ENCODE measurements around the gene CSTF3. TPM values are rescaled to one million over a fixed set of nuclear protein-coding genes. Genes with fewer than 3 reads are reported as not detected.
A peak's percentile ranks its signal among the peaks of the same experiment; 100 is the strongest.
"Not testable (repeated sequence)": the region's sequence is repeated elsewhere in the genome, so short reads cannot be mapped to it uniquely, and the experiment has no call there.

Gene CSTF3
- total RNA-seq, 1 donor from 2014 or later, result 28.3 TPM

- intact Hi-C loops (cut with DNase I), result no loop called here
Observed at GRCh38 chr11:33168709-33169200, 7.5 kb upstream of the CSTF3 start.

GRCh38 chr11:33162831-33163230, 1.6 kb upstream of the CSTF3 start:
- intact Hi-C loops (cut with DNase I), result no loop called here
- ATAC-seq, result no peak

More at GRCh38 chr11:33168709-33169200, 7.5 kb upstream of the CSTF3 start:
- DNase-seq (ENCODE audit: low spot score) (no peak), ATAC-seq (peak; percentile 64)

GRCh38 chr11:33160587-33160986, 693 bp downstream of the CSTF3 start:
- DNase-seq (ENCODE audit: low spot score) (no peak), ATAC-seq (no peak)
- intact Hi-C loops (cut with DNase I), result no loop called here

More at GRCh38 chr11:33162831-33163230, 1.6 kb upstream of the CSTF3 start:
- no peak for DNase-seq (ENCODE audit: low spot score)

GRCh38 chr11:33160136-33160535, 1.1 kb downstream of the CSTF3 start:
- DNase-seq (ENCODE audit: low spot score), result no peak
- no peak for ATAC-seq
- intact Hi-C loops (cut with DNase I), result no loop called here

- DNase-seq (ENCODE audit: low spot score); ATAC-seq; intact Hi-C loops (cut with DNase I): not testable (repeated sequence)
Observed at GRCh38 chr11:33159378-33159867, 1.9 kb downstream of the CSTF3 start.

- no peak for DNase-seq (ENCODE audit: low spot score)
- ATAC-seq, result no peak
- intact Hi-C loops (cut with DNase I), result no loop called here
Observed at GRCh38 chr11:33158596-33159275, 2.5 kb downstream of the CSTF3 start.

GRCh38 chr11:33157103-33158027, 3.9 kb downstream of the CSTF3 start:
- intact Hi-C loops (cut with DNase I), result no loop called here
- DNase-seq (ENCODE audit: low spot score) (no peak), ATAC-seq (no peak)

- intact Hi-C loops (cut with DNase I), result no loop called here
- ATAC-seq, result no peak
Observed at GRCh38 chr11:33151399-33151798, 9.9 kb downstream of the CSTF3 start.

GRCh38 chr11:33147559-33147958, 13.7 kb downstream of the CSTF3 start:
- intact Hi-C loops (cut with DNase I), result no loop called here
- no peak for ATAC-seq
- no peak for DNase-seq (ENCODE audit: low spot score)

More at GRCh38 chr11:33151399-33151798, 9.9 kb downstream of the CSTF3 start:
- no peak for DNase-seq (ENCODE audit: low spot score)

- DNase-seq (ENCODE audit: low spot score) (no peak), ATAC-seq (no peak)
- intact Hi-C loops (cut with DNase I), result no loop called here
Observed at GRCh38 chr11:33135768-33136443, 25.4 kb downstream of the CSTF3 start.

GRCh38 chr11:33135216-33135615, 26.1 kb downstream of the CSTF3 start:
- no peak for DNase-seq (ENCODE audit: low spot score)
- intact Hi-C loops (cut with DNase I), result no loop called here
- ATAC-seq, result no peak

- intact Hi-C loops (cut with DNase I), result no loop called here
- DNase-seq (ENCODE audit: low spot score) (no peak), ATAC-seq (no peak)
Observed at GRCh38 chr11:33134276-33134675, 27.0 kb downstream of the CSTF3 start.

GRCh38 chr11:33133761-33134160, 27.5 kb downstream of the CSTF3 start:
- ATAC-seq (no peak), DNase-seq (ENCODE audit: low spot score) (no peak)
- intact Hi-C loops (cut with DNase I), result no loop called here

- intact Hi-C loops (cut with DNase I), result no loop called here
- DNase-seq (ENCODE audit: low spot score), result no peak
- no peak for ATAC-seq
Observed at GRCh38 chr11:33132510-33132909, 28.8 kb downstream of the CSTF3 start.

GRCh38 chr11:33128739-33129138, 32.5 kb downstream of the CSTF3 start:
- DNase-seq (ENCODE audit: low spot score), result no peak
- intact Hi-C loops (cut with DNase I), result no loop called here
- ATAC-seq, result no peak

GRCh38 chr11:33125611-33126010, 35.7 kb downstream of the CSTF3 start:
- no peak for DNase-seq (ENCODE audit: low spot score)
- intact Hi-C loops (cut with DNase I), result no loop called here
- no peak for ATAC-seq

- intact Hi-C loops (cut with DNase I), result no loop called here
- no peak for ATAC-seq
- no peak for DNase-seq (ENCODE audit: low spot score)
Observed at GRCh38 chr11:33125025-33125424, 36.3 kb downstream of the CSTF3 start.

GRCh38 chr11:33122696-33123095, 38.6 kb downstream of the CSTF3 start:
- intact Hi-C loops (cut with DNase I); ATAC-seq; DNase-seq (ENCODE audit: low spot score): not testable (repeated sequence)

- ATAC-seq (no peak), DNase-seq (ENCODE audit: low spot score) (no peak)
- intact Hi-C loops (cut with DNase I), result no loop called here
Observed at GRCh38 chr11:33116535-33116934, 44.7 kb downstream of the CSTF3 start.

Measured in sciatic nerve (tissue), 2 donors.